Endothelial cell of umbilical vein (primary cell): Measurements from ENCODE around the gene ASPM. TPM values are rescaled to one million over a fixed set of nuclear protein-coding genes. Genes with fewer than 3 reads are reported as not detected.

Experiments used
- BruUV-seq: library from RNA; stranded (reverse); fragments of 400-500 nt; replicated peaks from 2 replicates; lab custom pipeline; 2021; lab: Mats Ljungman, UMichigan
- CTCF ChIA-PET: fragments of 300-600, 350-600 bp; sonication (Branson Sonifier 250); formaldehyde crosslinking; loops from one replicate; lab custom pipeline; 2021; ENCODE audit warnings: antibody characterized with exemption, inconsistent platforms; lab: Charles Lee
- POLR2A ChIA-PET: fragments of 300-600, 350-600 bp; sonication (Branson Sonifier 250); formaldehyde crosslinking; loops from one replicate; lab custom pipeline; 2021; ENCODE audit warnings: antibody characterized with exemption, inconsistent platforms; lab: Charles Lee
- DNase-seq: peaks from one replicate; pipeline ENCODE4 v3.0.0-alpha.2; 2011; ENCODE audit warnings: low read depth, low spot score
- FAIRE-seq: peaks from 2 replicates; lab custom pipeline; 2011; peaks lifted over from hg19 to GRCh38; lab: Jason Lieb, UNC
- H2AFZ ChIP-seq: 2 replicates; pipeline ENCODE4 v1.6.0; 2012; ENCODE audit warnings: low read depth, low read length, control low read depth, inconsistent platforms
- H3K27ac ChIP-seq: 2 replicates; pipeline ENCODE4 v1.5.1; 2011; ENCODE audit warnings: low read depth, mild to moderate bottlenecking, control low read depth, low read length, moderate library complexity; ENCODE audit not compliant: insufficient read depth
- H3K27me3 ChIP-seq, 2 experiments: 2 replicates each; pipeline versions ENCODE4 v1.6.0 to v1.6.1; 2011; ENCODE audit warnings: low read length in 2 of 2, mixed read lengths in 1 of 2; ENCODE audit not compliant: control insufficient read depth in 2 of 2, insufficient read depth in 2 of 2
- H3K36me3 ChIP-seq, 2 experiments: 2 replicates in 1 of 2; 3 replicates in 1 of 2; pipeline ENCODE4 v1.5.1; 2011; ENCODE audit warnings: low read length in 2 of 2, mild to moderate bottlenecking in 1 of 2, moderate library complexity in 1 of 2; ENCODE audit not compliant: control insufficient read depth in 2 of 2, insufficient read depth in 2 of 2; ENCODE audit errors: extremely low read depth in 1 of 2
- H3K4me1 ChIP-seq: 3 replicates; pipeline ENCODE4 v1.5.1; 2011; ENCODE audit warnings: mild to moderate bottlenecking, low read length; ENCODE audit not compliant: control insufficient read depth, insufficient read depth; ENCODE audit errors: extremely low read depth
- H3K4me2 ChIP-seq: 2 replicates; pipeline ENCODE4 v1.6.1; 2011; ENCODE audit warnings: low read length, control low read depth, mixed read lengths; ENCODE audit not compliant: insufficient read depth
- H3K4me3 ChIP-seq, 3 experiments: fragments of 200-600 bp in 1 of 3; sonication (generic), shearing (Covaris generic) in 1 of 3; replicated peaks in 1 of 3; 2 replicates each; pipeline ENCODE4 v1.5.1; 2011 to 2016; ENCODE audit warnings: control low read depth in 3 of 3, low read length in 3 of 3, mild to moderate bottlenecking in 2 of 3, inconsistent platforms in 1 of 3, low read depth in 1 of 3, moderate library complexity in 1 of 3; ENCODE audit not compliant: insufficient read depth in 1 of 3
- H3K79me2 ChIP-seq: 2 replicates; pipeline ENCODE4 v1.6.0; 2012; ENCODE audit warnings: low read length, inconsistent platforms; ENCODE audit not compliant: control insufficient read depth, insufficient read depth
- H3K9ac ChIP-seq: replicated peaks from 2 replicates; pipeline ENCODE3; 2011; ENCODE audit warnings: low read length, control low read depth; ENCODE audit not compliant: insufficient read depth; ENCODE audit errors: extremely low read depth
- H3K9me1 ChIP-seq: replicated peaks from 3 replicates; pipeline ENCODE4 v1.6.0; 2011; ENCODE audit warnings: mild to moderate bottlenecking, low read length; ENCODE audit not compliant: control insufficient read depth, insufficient read depth; ENCODE audit errors: extremely low read depth
- H3K9me3 ChIP-seq: replicated peaks from 2 replicates; pipeline ENCODE4 v1.5.1; 2012; ENCODE audit warnings: low read length, inconsistent platforms; ENCODE audit not compliant: control insufficient read depth, insufficient read depth
- H4K20me1 ChIP-seq: replicated peaks from 2 replicates; pipeline ENCODE3; 2011; ENCODE audit warnings: mild to moderate bottlenecking, low read length; ENCODE audit not compliant: control insufficient read depth, insufficient read depth; ENCODE audit errors: extremely low read depth
- EZH2 ChIP-seq: IDR thresholded peaks from 2 replicates; pipeline ENCODE4 v1.6.1; 2012; ENCODE audit warnings: borderline replicate concordance, low read depth, mild to moderate bottlenecking, moderate library complexity, low read length, inconsistent platforms; ENCODE audit not compliant: severe bottlenecking
- FOS ChIP-seq: IDR thresholded peaks from 2 replicates; pipeline ENCODE4 v1.6.1; 2011; ENCODE audit warnings: mild to moderate bottlenecking, low read length, moderate library complexity, borderline replicate concordance; ENCODE audit not compliant: insufficient read depth
- GATA2 ChIP-seq: IDR thresholded peaks from 2 replicates; pipeline ENCODE4 v1.7.0; 2011; ENCODE audit warnings: low read depth, mild to moderate bottlenecking, moderate library complexity, mixed read lengths, low read length; ENCODE audit not compliant: insufficient read length, insufficient read depth
- JUN ChIP-seq: IDR thresholded peaks from 2 replicates; pipeline ENCODE4 v1.6.1; 2011; ENCODE audit warnings: borderline replicate concordance, low read depth; ENCODE audit not compliant: insufficient read length, insufficient read depth
- MYC ChIP-seq: IDR thresholded peaks from one replicate; pipeline ENCODE4 v1.6.1; 2011; ENCODE audit warnings: mild to moderate bottlenecking, low read depth, low read length
- POLR2A ChIP-seq: IDR thresholded peaks from 2 replicates; pipeline ENCODE4 v1.6.1; 2012; ENCODE audit warnings: low read depth, mild to moderate bottlenecking, control low read depth, low read length
- POLR2AphosphoS5 ChIP-seq: IDR thresholded peaks from 2 replicates; pipeline ENCODE4 v1.6.1; 2012; ENCODE audit warnings: low read depth, mild to moderate bottlenecking, control low read depth, low read length, moderate library complexity; ENCODE audit not compliant: insufficient read depth
- dilution Hi-C: fragments of 300-500 bp; cut with MboI; formaldehyde crosslinking; loops from one replicate; pipeline ENCODE4 v1.15.0; 2019; ENCODE audit warnings: low sequenced_read_pairs; ENCODE audit not compliant: extremely low pct_ligation_motif_present
- intact Hi-C: fragments of 100-400 bp; cut with micrococcal nuclease; formaldehyde crosslinking; loops from one replicate; pipeline ENCODE4 v1.10.0; 2022
- polyA plus RNA-seq, 4 experiments: library from polyadenylated mRNA; depleted of rRNA in 3 of 4; stranded (reverse) in 3 of 4; unstranded in 1 of 4; fragments of >200 nt; gene quantifications; 2 replicates each; pipeline versions ENCODE4 v1.2.1 to v1.2.3, GENCODE V29; 2011 to 2012; ENCODE audit warnings: missing spikeins in 1 of 4
- total RNA-seq: library from RNA; stranded (reverse); gene quantifications from 2 replicates; pipeline ENCODE4 v1.2.3, GENCODE V29; 2021
- TF ChIP-seq, protein P1 (sequence below): IDR thresholded peaks from 2 replicates; pipeline ENCODE4 v1.6.1; 2011; ENCODE audit not compliant: insufficient read depth, insufficient read length
- TF ChIP-seq, protein P2 (sequence below), 2 donors: IDR thresholded peaks; 1 replicate in 1 of 2; 2 replicates in 1 of 2; pipeline ENCODE4 v1.5.1; 2011; ENCODE audit warnings: low read length in 2 of 2, mild to moderate bottlenecking in 2 of 2, moderate library complexity in 2 of 2, control low read depth in 1 of 2, inconsistent platforms in 1 of 2, low read depth in 1 of 2; ENCODE audit not compliant: insufficient read depth in 1 of 2; ENCODE audit errors: extremely low read depth in 1 of 2

Gene ASPM
- total and polyA plus RNA-seq, 2 donors (not counting 3 experiments of a cell fraction or from before 2014, with no cell fraction given): 5.3 to 55.1 TPM

DNA sequence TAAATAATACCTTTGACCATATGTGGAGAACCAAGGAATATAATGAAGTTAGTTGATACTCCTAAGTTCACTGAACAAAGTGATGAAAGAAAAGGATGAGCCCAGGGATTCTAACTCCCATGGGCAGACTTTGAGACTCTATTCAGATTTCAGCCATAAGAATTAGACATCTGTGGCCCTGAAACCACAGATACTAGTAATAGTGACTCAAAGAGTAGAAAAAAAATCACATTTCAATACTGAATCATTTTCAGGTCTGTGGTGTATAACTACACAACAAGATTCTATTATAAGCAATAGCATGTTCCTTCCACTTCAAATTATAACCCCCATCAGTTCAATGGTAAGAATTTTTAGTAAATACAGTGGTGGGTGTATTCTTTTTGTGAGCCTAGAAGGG lies 63.0 kb downstream of the ASPM start:
- no peak for DNase-seq
- no peak overlapping the region for H3K4me3 ChIP-seq
- dilution Hi-C loops (no loop called here), intact Hi-C loops (no loop called here)
- no peaks in the 10 kb centered on the region for H3K9me1 ChIP-seq
- no peak for FAIRE-seq
- TF ChIP-seq MYC (no peak), JUN (no peak), POLR2A (no peak), POLR2AphosphoS5 (no peak), FOS (no peak), GATA2 (no peak), EZH2 (no peak)
- TF ChIP-seq, protein P1, sequence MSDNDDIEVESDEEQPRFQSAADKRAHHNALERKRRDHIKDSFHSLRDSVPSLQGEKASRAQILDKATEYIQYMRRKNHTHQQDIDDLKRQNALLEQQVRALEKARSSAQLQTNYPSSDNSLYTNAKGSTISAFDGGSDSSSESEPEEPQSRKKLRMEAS: no peak
- TF ChIP-seq, protein P2, sequence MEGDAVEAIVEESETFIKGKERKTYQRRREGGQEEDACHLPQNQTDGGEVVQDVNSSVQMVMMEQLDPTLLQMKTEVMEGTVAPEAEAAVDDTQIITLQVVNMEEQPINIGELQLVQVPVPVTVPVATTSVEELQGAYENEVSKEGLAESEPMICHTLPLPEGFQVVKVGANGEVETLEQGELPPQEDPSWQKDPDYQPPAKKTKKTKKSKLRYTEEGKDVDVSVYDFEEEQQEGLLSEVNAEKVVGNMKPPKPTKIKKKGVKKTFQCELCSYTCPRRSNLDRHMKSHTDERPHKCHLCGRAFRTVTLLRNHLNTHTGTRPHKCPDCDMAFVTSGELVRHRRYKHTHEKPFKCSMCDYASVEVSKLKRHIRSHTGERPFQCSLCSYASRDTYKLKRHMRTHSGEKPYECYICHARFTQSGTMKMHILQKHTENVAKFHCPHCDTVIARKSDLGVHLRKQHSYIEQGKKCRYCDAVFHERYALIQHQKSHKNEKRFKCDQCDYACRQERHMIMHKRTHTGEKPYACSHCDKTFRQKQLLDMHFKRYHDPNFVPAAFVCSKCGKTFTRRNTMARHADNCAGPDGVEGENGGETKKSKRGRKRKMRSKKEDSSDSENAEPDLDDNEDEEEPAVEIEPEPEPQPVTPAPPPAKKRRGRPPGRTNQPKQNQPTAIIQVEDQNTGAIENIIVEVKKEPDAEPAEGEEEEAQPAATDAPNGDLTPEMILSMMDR (IDR thresholded peaks at IDR 0.05; ENCODE audit: extremely low read depth in 1 of 2, insufficient read depth in 1 of 2, low read depth in 1 of 2, low read length in 2 of 2): no peak
- CTCF ChIA-PET: no interaction called here
- H3K9me3 ChIP-seq: peaks cover 2% of the 10 kb centered on the region
- H2AFZ ChIP-seq: no peak overlapping the region
- BruUV-seq: no TSS peak
- no peak overlapping the region for H3K9ac ChIP-seq
- no peaks in the 10 kb centered on the region for H3K79me2 ChIP-seq
- no peaks in the 10 kb centered on the region for H4K20me1 ChIP-seq
- no peaks in the 10 kb centered on the region for H3K4me1 ChIP-seq
- H3K4me2 ChIP-seq: no peak overlapping the region
- no peaks in the 10 kb centered on the region for H3K27me3 ChIP-seq
- H3K36me3 ChIP-seq: peaks cover 5 to 30% of the 10 kb centered on the region in 2 experiments
- POLR2A ChIA-PET: no interaction called here
- H3K27ac ChIP-seq: no peak overlapping the region
